Neuronal stem cell (in vitro differentiated cells): ENCODE data around the gene LPIN2.

ENCODE experiments used
- DNase-seq: peaks from one replicate; pipeline ENCODE4 v3.0.0-alpha.2; 2013; ENCODE audit warnings: low spot score
- H2AFZ ChIP-seq: one replicate; pipeline ENCODE4 v1.6.1; 2013; ENCODE audit warnings: mild to moderate bottlenecking, low read length, inconsistent platforms
- H2AK5ac ChIP-seq: 2 replicates; pipeline ENCODE4 v1.6.1; 2013; ENCODE audit warnings: low read depth, mild to moderate bottlenecking, inconsistent platforms, low read length, moderate library complexity, mixed read lengths
- H2BK120ac ChIP-seq: 2 replicates; pipeline ENCODE4 v1.6.1; 2013; ENCODE audit warnings: low read depth, mild to moderate bottlenecking, inconsistent platforms, low read length, moderate library complexity, mixed read lengths
- H2BK12ac ChIP-seq: one replicate; pipeline ENCODE4 v1.6.1; 2013; ENCODE audit warnings: low read length, inconsistent platforms
- H2BK15ac ChIP-seq: 2 replicates; pipeline ENCODE4 v1.6.1; 2013; ENCODE audit warnings: mild to moderate bottlenecking, low read length, inconsistent platforms, mixed read lengths
- H2BK5ac ChIP-seq: one replicate; pipeline ENCODE4 v1.6.1; 2013; ENCODE audit warnings: inconsistent platforms, mild to moderate bottlenecking, low read length, moderate library complexity
- H3K14ac ChIP-seq: one replicate; pipeline ENCODE4 v1.6.1; 2013; ENCODE audit warnings: low read length, inconsistent platforms
- H3K18ac ChIP-seq: 2 replicates; pipeline ENCODE4 v1.6.1; 2013; ENCODE audit warnings: low read length, inconsistent platforms
- H3K23ac ChIP-seq: 2 replicates; pipeline ENCODE4 v1.6.1; 2013; ENCODE audit warnings: low read depth, mild to moderate bottlenecking, mixed read lengths, low read length, inconsistent platforms; ENCODE audit not compliant: poor library complexity
- H3K27ac ChIP-seq: replicated peaks from 3 replicates; pipeline ENCODE4 v1.5.1; 2013; ENCODE audit warnings: low read length, inconsistent platforms
- H3K27me3 ChIP-seq, 3 experiments: 2 replicates each; pipeline ENCODE4 v1.6.1; 2013; ENCODE audit warnings: low read length in 3 of 3, mild to moderate bottlenecking in 2 of 3, inconsistent platforms in 1 of 3, low read depth in 1 of 3, mixed read lengths in 1 of 3, moderate library complexity in 1 of 3; ENCODE audit not compliant: control insufficient read depth in 3 of 3, insufficient read depth in 3 of 3
- H3K36me3 ChIP-seq, 2 donors: replicated peaks in 1 of 2; 2 replicates each; pipeline ENCODE4 v1.6.1; 2013; ENCODE audit warnings: low read length in 2 of 2; ENCODE audit not compliant: control insufficient read depth in 2 of 2, insufficient read depth in 2 of 2
- H3K4ac ChIP-seq: 2 replicates; pipeline ENCODE4 v1.6.1; 2013; ENCODE audit warnings: inconsistent platforms, mild to moderate bottlenecking, low read length, moderate library complexity
- H3K4me1 ChIP-seq, 2 donors: 1 replicate in 1 of 2; 2 replicates in 1 of 2; pipeline ENCODE4 v1.6.1; 2013; ENCODE audit warnings: low read length in 2 of 2, low read depth in 1 of 2; ENCODE audit not compliant: control insufficient read depth in 2 of 2, insufficient read depth in 1 of 2
- H3K4me2 ChIP-seq: one replicate; pipeline ENCODE4 v1.6.1; 2013; ENCODE audit warnings: mild to moderate bottlenecking, low read length, inconsistent platforms; ENCODE audit not compliant: insufficient read depth, poor library complexity, severe bottlenecking
- H3K4me3 ChIP-seq, 2 donors: 2 replicates each; pipeline ENCODE4 v1.5.1; 2013; ENCODE audit warnings: low read length in 2 of 2, mild to moderate bottlenecking in 2 of 2, inconsistent platforms in 1 of 2, moderate library complexity in 1 of 2
- H3K79me1 ChIP-seq: one replicate; pipeline ENCODE4 v1.6.1; 2013; ENCODE audit warnings: low read depth, mild to moderate bottlenecking, inconsistent platforms, low read length, moderate library complexity
- H3K9ac ChIP-seq: one replicate; pipeline ENCODE4 v1.6.1; 2013; ENCODE audit warnings: mild to moderate bottlenecking, low read depth, low read length, inconsistent platforms; ENCODE audit not compliant: poor library complexity
- H3K9me3 ChIP-seq, 2 donors: replicated peaks in 1 of 2; 2 replicates each; pipeline versions ENCODE3 to v1.6.1; 2013; ENCODE audit warnings: low read length in 2 of 2, mild to moderate bottlenecking in 2 of 2, inconsistent platforms in 1 of 2, low read depth in 1 of 2, mixed read lengths in 1 of 2, moderate library complexity in 1 of 2; ENCODE audit not compliant: control insufficient read depth in 2 of 2, insufficient read depth in 1 of 2
- H4K8ac ChIP-seq: one replicate; pipeline ENCODE4 v1.6.1; 2013; ENCODE audit warnings: low read depth, mild to moderate bottlenecking, inconsistent platforms, low read length, moderate library complexity
- H4K91ac ChIP-seq: one replicate; pipeline ENCODE4 v1.6.1; 2013; ENCODE audit warnings: low read length, low read depth, mild to moderate bottlenecking, inconsistent platforms; ENCODE audit not compliant: poor library complexity
- WGBS, 2 donors: extraction: QIAGEN DNeasy Blood & Tissue Kit; methylation state at CpG; one replicate each; pipeline ENCODE4 v1.1.7; 2013; ENCODE audit warnings: missing lambda C conversion rate in 2 of 2, mixed read lengths in 1 of 2; ENCODE audit not compliant: insufficient read length in 2 of 2, insufficient replicate concordance in 1 of 2; ENCODE audit errors: extremely low coverage in 2 of 2; 5-methylcytosine and 5-hydroxymethylcytosine counted together

Gene LPIN2

GRCh38 chr18:2967820-2968219, 45.1 kb downstream of the LPIN2 start:
- no CpG with 5 or more reads among the region's 8 CpGs for WGBS, 2 donors
- Histone ChIP-seq H3K18ac (no peak overlapping the region), H3K27me3 (no peaks in the 10 kb centered on the region), H3K4me1 (peaks cover 4 to 12% of the 10 kb centered on the region in 2 donors), H3K36me3 (no peaks in the 10 kb centered on the region), H2AK5ac (no peak overlapping the region), H3K27ac (no peak overlapping the region), H2AFZ (no peak overlapping the region), H3K9ac (no peak overlapping the region), H4K91ac (no peak overlapping the region), H3K79me1 (no peaks in the 10 kb centered on the region), H2BK15ac (no peak overlapping the region), H2BK120ac (no peak overlapping the region), H4K8ac (no peak overlapping the region), H3K4me2 (no peak overlapping the region), H3K23ac (no peak overlapping the region), H2BK12ac (no peak overlapping the region), H3K9me3 (peaks cover 0 to 4% of the 10 kb centered on the region in 2 donors), H3K4me3 (no peak overlapping the region), H2BK5ac (no peak overlapping the region), H3K4ac (no peak overlapping the region), H3K14ac (no peak overlapping the region)
- no peak for DNase-seq

- H2BK15ac ChIP-seq = no peak overlapping the region
- H3K27ac ChIP-seq = no peak overlapping the region
- H3K4ac ChIP-seq = no peak overlapping the region
- no CpG with 5 or more reads among the region's 11 CpGs for WGBS, 2 donors
- H3K23ac ChIP-seq = no peak overlapping the region
- no peak overlapping the region for H3K14ac ChIP-seq
- no peak overlapping the region for H2AFZ ChIP-seq
- H3K27me3 ChIP-seq = no peaks in the 10 kb centered on the region
- peaks cover 0 to 4% of the 10 kb centered on the region in 2 donors for H3K9me3 ChIP-seq
- H2BK120ac ChIP-seq = no peak overlapping the region
- H4K91ac ChIP-seq = no peak overlapping the region
- no peak overlapping the region for H3K18ac ChIP-seq
- peaks cover 4 to 17% of the 10 kb centered on the region in 2 donors for H3K4me1 ChIP-seq
- no peak overlapping the region for H2BK5ac ChIP-seq
- no peak overlapping the region for H2AK5ac ChIP-seq
- no peak overlapping the region for H3K4me3 ChIP-seq
- no peaks in the 10 kb centered on the region for H3K79me1 ChIP-seq
- no peak overlapping the region for H2BK12ac ChIP-seq
- no peaks in the 10 kb centered on the region for H3K36me3 ChIP-seq
- H3K4me2 ChIP-seq = no peak overlapping the region
- no peak overlapping the region for H4K8ac ChIP-seq
- H3K9ac ChIP-seq = no peak overlapping the region
- DNase-seq = no peak
Measured at GRCh38 chr18:2967357-2967756, 45.6 kb downstream of the LPIN2 start.

DNA sequence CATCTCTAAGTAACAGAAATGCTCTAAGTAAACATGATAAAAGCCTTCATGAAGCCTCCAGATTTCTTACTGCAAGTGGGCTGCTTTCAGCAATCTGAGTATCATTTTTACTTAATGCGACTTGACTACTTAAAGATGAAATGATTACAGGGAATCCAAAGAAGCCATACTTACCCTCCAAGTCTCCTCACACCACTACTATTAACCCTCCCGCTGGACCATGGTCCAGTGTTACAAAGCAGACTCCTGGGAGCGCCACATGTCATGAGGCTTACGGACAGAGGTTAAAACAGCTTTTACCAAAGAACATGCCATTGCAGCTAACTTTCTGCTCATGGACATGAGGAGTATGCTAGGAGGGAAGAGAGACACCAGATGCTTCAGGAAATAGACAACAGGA, 46.4 kb downstream of the LPIN2 start:
- H2BK120ac ChIP-seq = no peak overlapping the region

DNA sequence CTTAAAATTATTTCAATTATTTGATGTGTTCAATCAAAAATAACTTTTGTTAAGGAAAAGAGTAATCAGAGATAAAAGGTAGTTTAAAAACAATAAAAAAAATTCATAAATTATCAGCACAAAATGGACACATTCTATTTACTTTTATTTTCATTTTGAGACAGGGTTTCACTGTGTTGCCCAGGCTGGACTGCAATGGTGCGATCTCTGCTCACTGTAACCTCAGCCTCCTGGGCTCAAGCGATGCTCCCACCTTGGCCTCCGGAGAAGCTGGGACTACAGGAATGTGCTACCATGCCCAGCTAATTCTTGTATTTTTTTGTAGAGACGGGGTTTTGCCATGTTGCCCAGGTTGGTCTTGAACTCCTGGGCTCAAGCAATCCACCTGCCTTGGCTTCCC, 47.1 kb downstream of the LPIN2 start:
- H3K27me3 ChIP-seq = no peaks in the 10 kb centered on the region
- no peak overlapping the region for H2BK12ac ChIP-seq
- no peak overlapping the region for H3K18ac ChIP-seq
- no peak overlapping the region for H2BK15ac ChIP-seq
- no peak overlapping the region for H2BK5ac ChIP-seq
- no peak overlapping the region for H4K8ac ChIP-seq
- H3K9me3 ChIP-seq = peaks cover 0 to 4% of the 10 kb centered on the region in 2 donors
- no peaks in the 10 kb centered on the region for H3K36me3 ChIP-seq
- no peak overlapping the region for H3K9ac ChIP-seq
- H3K14ac ChIP-seq = no peak overlapping the region
- H3K4me2 ChIP-seq = no peak overlapping the region
- H3K4me1 ChIP-seq = peaks cover 4 to 31% of the 10 kb centered on the region in 2 donors
- no peaks in the 10 kb centered on the region for H3K79me1 ChIP-seq
- H3K4ac ChIP-seq = no peak overlapping the region
- DNase-seq = no peak
- no peak overlapping the region for H2AK5ac ChIP-seq
- H3K23ac ChIP-seq = no peak overlapping the region
- no peak overlapping the region for H3K4me3 ChIP-seq
- no peak overlapping the region for H3K27ac ChIP-seq
- WGBS, 2 donors = no CpG with 5 or more reads among the region's 4 CpGs
- H4K91ac ChIP-seq = no peak overlapping the region
- H2BK120ac ChIP-seq = no peak overlapping the region
- no peak overlapping the region for H2AFZ ChIP-seq

More for the DNA sequence above, 46.4 kb downstream of the LPIN2 start:
- no peak overlapping the region for H2BK5ac ChIP-seq
- peaks cover 0 to 4% of the 10 kb centered on the region in 2 donors for H3K9me3 ChIP-seq
- DNase-seq = no peak
- no peak overlapping the region for H2AFZ ChIP-seq
- no peak overlapping the region for H2BK12ac ChIP-seq
- no peaks in the 10 kb centered on the region for H3K36me3 ChIP-seq
- H3K27me3 ChIP-seq = no peaks in the 10 kb centered on the region
- no peak overlapping the region for H3K4ac ChIP-seq
- peaks cover 4 to 23% of the 10 kb centered on the region in 2 donors for H3K4me1 ChIP-seq
- no peak overlapping the region for H3K4me3 ChIP-seq
- H3K9ac ChIP-seq = no peak overlapping the region
- no peak overlapping the region for H4K91ac ChIP-seq
- WGBS, 2 donors = no CpG with 5 or more reads among the region's 4 CpGs
- no peak overlapping the region for H3K4me2 ChIP-seq
- no peak overlapping the region for H3K18ac ChIP-seq
- no peak overlapping the region for H2BK15ac ChIP-seq
- no peak overlapping the region for H3K27ac ChIP-seq
- no peak overlapping the region for H4K8ac ChIP-seq
- no peak overlapping the region for H3K23ac ChIP-seq
- H3K79me1 ChIP-seq = no peaks in the 10 kb centered on the region
- no peak overlapping the region for H3K14ac ChIP-seq
- no peak overlapping the region for H2AK5ac ChIP-seq
